Activated T-helper 1 cell treated with Interleukin-2 at 50 U/mL for 16 hours (primary cell): Measurements from ENCODE around the gene GLRX3.
A peak's percentile ranks its signal among the peaks of the same experiment; 100 is the strongest.
"Not testable (repeated sequence)": the region's sequence is repeated elsewhere in the genome, so short reads cannot be mapped to it uniquely, and the experiment has no call there.

Source experiments
- DNase-seq: peaks from one replicate; pipeline ENCODE4 v3.0.0-alpha.2; 2020; ENCODE audit warnings: low read depth

Gene GLRX3

GRCh38 chr10:130189608-130190054, 53.4 kb downstream of the GLRX3 start:
- DNase-seq = no peak

GRCh38 chr10:130190055-130190736, 54.0 kb downstream of the GLRX3 start:
- DNase-seq = peak; percentile 81

- DNase-seq = no peak
These were observed 54.5 kb downstream of the GLRX3 start for GRCh38 chr10:130190737-130191115.

GRCh38 chr10:130191380-130191779, 55.2 kb downstream of the GLRX3 start:
- no peak for DNase-seq

GRCh38 chr10:130192276-130192848, 56.2 kb downstream of the GLRX3 start:
- no peak for DNase-seq

GRCh38 chr10:130193033-130193432, 56.8 kb downstream of the GLRX3 start:
- no peak for DNase-seq

- no peak for DNase-seq
These were observed 57.5 kb downstream of the GLRX3 start for GRCh38 chr10:130193493-130194193.

GRCh38 chr10:130194194-130194990, 58.2 kb downstream of the GLRX3 start:
- DNase-seq = no peak

- DNase-seq = no peak
These were observed 58.9 kb downstream of the GLRX3 start for GRCh38 chr10:130194991-130195645.

GRCh38 chr10:130195746-130196294, 59.6 kb downstream of the GLRX3 start:
- no peak for DNase-seq

GRCh38 chr10:130196511-130197487, 60.6 kb downstream of the GLRX3 start:
- DNase-seq = no peak

- DNase-seq = no peak
These were observed 62.5 kb downstream of the GLRX3 start for GRCh38 chr10:130198651-130199050.

GRCh38 chr10:130200179-130201042, 64.2 kb downstream of the GLRX3 start:
- DNase-seq = no peak

GRCh38 chr10:130201043-130201380, 64.8 kb downstream of the GLRX3 start:
- DNase-seq = no peak

GRCh38 chr10:130202150-130202549, 66.0 kb downstream of the GLRX3 start:
- DNase-seq = not testable (repeated sequence)

- no peak for DNase-seq
These were observed 66.9 kb downstream of the GLRX3 start for GRCh38 chr10:130202984-130203621.

GRCh38 chr10:130203626-130204025, 67.4 kb downstream of the GLRX3 start:
- no peak for DNase-seq

- no peak for DNase-seq
These were observed 70.1 kb downstream of the GLRX3 start for GRCh38 chr10:130206216-130206737.

- no peak for DNase-seq
These were observed 71.0 kb downstream of the GLRX3 start for GRCh38 chr10:130207205-130207604.
